WTC11 (cell line): ENCODE results near the gene JAGN1.

Experiments used
- CTCF ChIP-seq: fragments of 200-600 bp; IDR thresholded peaks from 2 replicates; pipeline ENCODE4 v1.8.0; 2022; ENCODE audit warnings: antibody characterized with exemption
- ESRRA ChIP-seq: sonication (generic); formaldehyde crosslinking; IDR thresholded peaks from 2 replicates; pipeline ENCODE4 v1.8.1; 2022; ENCODE audit warnings: mild to moderate bottlenecking, missing genetic modification reagents, borderline replicate concordance
- FOXJ3 ChIP-seq: sonication (generic); formaldehyde crosslinking; IDR thresholded peaks from 2 replicates; pipeline ENCODE4 v1.9.0; 2021; ENCODE audit warnings: missing genetic modification reagents, mild to moderate bottlenecking, borderline replicate concordance
- FOXP1 ChIP-seq: sonication (generic); formaldehyde crosslinking; IDR thresholded peaks from 2 replicates; pipeline ENCODE4 v1.8.0; 2022; ENCODE audit warnings: missing genetic modification reagents, mild to moderate bottlenecking, moderate library complexity, borderline replicate concordance
- GABPB1 ChIP-seq: sonication (generic); formaldehyde crosslinking; IDR thresholded peaks from 2 replicates; pipeline ENCODE4 v1.8.1; 2023; ENCODE audit warnings: mild to moderate bottlenecking, missing genetic modification reagents
- NFYB ChIP-seq: sonication (generic); formaldehyde crosslinking; conservative IDR thresholded peaks from 2 replicates; pipeline ENCODE4 v1.8.0; 2022; ENCODE audit warnings: low read depth, missing genetic modification reagents
- NR1H2 ChIP-seq: sonication (generic); formaldehyde crosslinking; IDR thresholded peaks from 2 replicates; pipeline ENCODE4 v1.9.0; 2021; ENCODE audit warnings: mild to moderate bottlenecking, moderate library complexity, missing genetic modification reagents
- NR2C2 ChIP-seq: sonication (generic); formaldehyde crosslinking; IDR thresholded peaks from 2 replicates; pipeline ENCODE4 v1.8.0; 2022; ENCODE audit warnings: mild to moderate bottlenecking, missing genetic modification reagents
- ZNF423 ChIP-seq: fragments of 250-450 bp; sonication (Bioruptor Pico); IDR thresholded peaks from 2 replicates; pipeline ENCODE4 v2.1.2; 2022; ENCODE audit warnings: mild to moderate bottlenecking, moderate library complexity
- TF ChIP-seq, protein P1 (sequence below): sonication (generic); formaldehyde crosslinking; IDR thresholded peaks from 2 replicates; pipeline ENCODE4 v1.8.0; 2022; ENCODE audit warnings: mild to moderate bottlenecking, missing genetic modification reagents
- TF ChIP-seq, protein P2 (sequence below): sonication (generic); formaldehyde crosslinking; IDR thresholded peaks from 2 replicates; pipeline ENCODE4 v1.8.0; 2022; ENCODE audit warnings: mild to moderate bottlenecking, missing genetic modification reagents

DNA sequence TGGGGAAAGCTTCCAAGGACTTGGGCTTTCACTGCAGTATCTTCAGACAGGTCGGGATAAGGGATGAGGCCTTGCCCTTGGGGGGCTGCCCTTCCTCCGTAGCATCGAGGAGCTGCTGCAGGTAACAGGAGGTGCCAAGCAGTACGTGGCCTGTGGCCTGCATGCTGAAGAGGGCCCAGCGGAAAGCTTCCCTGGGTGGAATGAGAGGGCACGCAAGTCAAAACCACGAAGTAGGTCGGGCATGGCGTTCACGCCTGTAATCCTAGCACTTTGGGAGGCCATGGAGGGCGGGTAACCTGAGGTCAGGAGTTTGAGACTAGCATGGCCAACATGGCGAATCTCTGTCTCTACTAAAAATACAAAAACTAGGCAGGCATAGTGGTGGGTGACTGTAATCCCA lies 23.3 kb upstream of the JAGN1 start:
- TF ChIP-seq CTCF (no peak), FOXJ3 (CRISPR knock-in tag) (no peak), FOXP1 (no peak), NR2C2 (CRISPR knock-in tag) (no peak), NFYB (CRISPR knock-in tag) (no peak), ESRRA (no peak), GABPB1 (CRISPR knock-in tag) (no peak), NR1H2 (CRISPR knock-in tag) (no peak), ZNF423 (CRISPR knock-in tag) (no peak)
- TF ChIP-seq, protein P1, sequence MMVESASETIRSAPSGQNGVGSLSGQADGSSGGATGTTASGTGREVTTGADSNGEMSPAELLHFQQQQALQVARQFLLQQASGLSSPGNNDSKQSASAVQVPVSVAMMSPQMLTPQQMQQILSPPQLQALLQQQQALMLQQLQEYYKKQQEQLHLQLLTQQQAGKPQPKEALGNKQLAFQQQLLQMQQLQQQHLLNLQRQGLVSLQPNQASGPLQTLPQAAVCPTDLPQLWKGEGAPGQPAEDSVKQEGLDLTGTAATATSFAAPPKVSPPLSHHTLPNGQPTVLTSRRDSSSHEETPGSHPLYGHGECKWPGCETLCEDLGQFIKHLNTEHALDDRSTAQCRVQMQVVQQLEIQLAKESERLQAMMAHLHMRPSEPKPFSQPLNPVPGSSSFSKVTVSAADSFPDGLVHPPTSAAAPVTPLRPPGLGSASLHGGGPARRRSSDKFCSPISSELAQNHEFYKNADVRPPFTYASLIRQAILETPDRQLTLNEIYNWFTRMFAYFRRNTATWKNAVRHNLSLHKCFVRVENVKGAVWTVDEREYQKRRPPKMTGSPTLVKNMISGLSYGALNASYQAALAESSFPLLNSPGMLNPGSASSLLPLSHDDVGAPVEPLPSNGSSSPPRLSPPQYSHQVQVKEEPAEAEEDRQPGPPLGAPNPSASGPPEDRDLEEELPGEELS (CRISPR knock-in tag): no peak
- TF ChIP-seq, protein P2, sequence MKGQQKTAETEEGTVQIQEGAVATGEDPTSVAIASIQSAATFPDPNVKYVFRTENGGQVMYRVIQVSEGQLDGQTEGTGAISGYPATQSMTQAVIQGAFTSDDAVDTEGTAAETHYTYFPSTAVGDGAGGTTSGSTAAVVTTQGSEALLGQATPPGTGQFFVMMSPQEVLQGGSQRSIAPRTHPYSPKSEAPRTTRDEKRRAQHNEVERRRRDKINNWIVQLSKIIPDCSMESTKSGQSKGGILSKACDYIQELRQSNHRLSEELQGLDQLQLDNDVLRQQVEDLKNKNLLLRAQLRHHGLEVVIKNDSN (CRISPR knock-in tag): no peak
